ENCODE data around the gene TMC5. TPM values are rescaled to one million over a fixed set of nuclear protein-coding genes. Genes with fewer than 3 reads are reported as not detected.

The TMC5 gene
- total and polyA plus RNA-seq, 2 of the 13 experiments (the other 11 are each of a cell fraction or from before 2014, with no cell fraction given): 0.09 to 0.41 TPM

DNA sequence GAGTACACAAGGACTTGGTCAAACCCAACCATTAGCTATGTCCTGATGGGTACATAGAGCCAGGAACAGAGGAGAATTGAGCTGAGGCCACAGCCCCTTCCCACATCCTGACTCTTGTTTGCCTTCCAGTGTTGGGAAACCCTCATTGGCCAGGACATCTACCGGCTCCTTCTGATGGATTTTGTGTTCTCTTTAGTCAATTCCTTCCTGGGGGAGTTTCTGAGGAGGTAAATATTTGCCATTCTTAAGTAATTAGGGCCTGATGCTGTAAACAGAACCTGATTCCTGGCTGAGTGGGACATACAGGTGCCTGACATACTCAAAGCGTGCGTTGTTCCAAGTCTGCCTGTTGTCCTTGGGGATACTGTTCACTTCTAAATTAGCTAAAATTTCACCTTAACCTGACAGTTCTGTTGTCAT, 61.6 kb downstream of the TMC5 start (continued):
- TF ChIP-seq SIX4 (CRISPR knock-in tag; IDR thresholded peaks at IDR 0.05) (peak; percentile 70), ISL2 (CRISPR knock-in tag; IDR thresholded peaks at IDR 0.05) (peak; percentile 67), HDAC2 (CRISPR knock-in tag; IDR thresholded peaks at IDR 0.05) (0 out of 2 replicates have a peak, but pooled peaks have one; percentile 16), GTF2F1 (IDR thresholded peaks at IDR 0.05; ENCODE audit: low read length) (no peak), TCF7 (IDR thresholded peaks at IDR 0.05; ENCODE audit: low read depth) (peak; percentile 90), GATAD2A (CRISPR knock-in tag; IDR thresholded peaks at IDR 0.05) (peak; percentile 56), ZNF772 (CRISPR knock-in tag; IDR thresholded peaks at IDR 0.05) (no peak), HNF4A (CRISPR knock-in tag; IDR thresholded peaks at IDR 0.05) (peak; percentile 41; the same call in 1 of the 2 replicates), HCFC1 (IDR thresholded peaks at IDR 0.05; ENCODE audit: low read depth, low read length) (no peak), ZNF17 (CRISPR knock-in tag; IDR thresholded peaks at IDR 0.05) (no peak), ZBTB7A (CRISPR knock-in tag; IDR thresholded peaks at IDR 0.05) (no peak), ZNF629 (CRISPR knock-in tag; conservative IDR thresholded peaks at IDR 0.05) (peak; percentile 72), RARA (CRISPR knock-in tag; IDR thresholded peaks at IDR 0.05) (peak; percentile 45; the same call in 1 of the 2 replicates), KLF16 (CRISPR knock-in tag; IDR thresholded peaks at IDR 0.05) (no peak), PHF5A (CRISPR knock-in tag; IDR thresholded peaks at IDR 0.05; ENCODE audit: low read depth, unreplicated experiment) (no peak), REXO4 (CRISPR knock-in tag; IDR thresholded peaks at IDR 0.05; ENCODE audit: borderline replicate concordance) (no peak)
- TF ChIP-seq, protein P1, sequence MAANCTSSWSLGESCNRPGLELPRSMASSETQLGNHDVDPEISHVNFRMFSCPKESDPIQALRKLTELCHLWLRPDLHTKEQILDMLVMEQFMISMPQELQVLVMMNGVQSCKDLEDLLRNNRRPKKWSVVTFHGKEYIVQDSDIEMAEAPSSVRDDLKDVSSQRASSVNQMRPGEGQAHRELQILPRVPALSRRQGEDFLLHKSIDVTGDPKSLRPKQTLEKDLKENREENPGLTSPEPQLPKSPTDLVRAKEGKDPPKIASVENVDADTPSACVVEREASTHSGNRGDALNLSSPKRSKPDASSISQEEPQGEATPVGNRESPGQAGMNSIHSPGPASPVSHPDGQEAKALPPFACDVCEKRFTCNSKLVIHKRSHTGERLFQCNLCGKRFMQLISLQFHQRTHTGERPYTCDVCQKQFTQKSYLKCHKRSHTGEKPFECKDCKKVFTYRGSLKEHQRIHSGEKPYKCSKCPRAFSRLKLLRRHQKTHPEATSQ (CRISPR knock-in tag; IDR thresholded peaks at IDR 0.05; ENCODE audit: borderline replicate concordance): no peak
- TF ChIP-seq, protein P2, sequence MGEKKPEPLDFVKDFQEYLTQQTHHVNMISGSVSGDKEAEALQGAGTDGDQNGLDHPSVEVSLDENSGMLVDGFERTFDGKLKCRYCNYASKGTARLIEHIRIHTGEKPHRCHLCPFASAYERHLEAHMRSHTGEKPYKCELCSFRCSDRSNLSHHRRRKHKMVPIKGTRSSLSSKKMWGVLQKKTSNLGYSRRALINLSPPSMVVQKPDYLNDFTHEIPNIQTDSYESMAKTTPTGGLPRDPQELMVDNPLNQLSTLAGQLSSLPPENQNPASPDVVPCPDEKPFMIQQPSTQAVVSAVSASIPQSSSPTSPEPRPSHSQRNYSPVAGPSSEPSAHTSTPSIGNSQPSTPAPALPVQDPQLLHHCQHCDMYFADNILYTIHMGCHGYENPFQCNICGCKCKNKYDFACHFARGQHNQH (CRISPR knock-in tag; IDR thresholded peaks at IDR 0.05): peak; percentile 97
- TF ChIP-seq, protein P3, sequence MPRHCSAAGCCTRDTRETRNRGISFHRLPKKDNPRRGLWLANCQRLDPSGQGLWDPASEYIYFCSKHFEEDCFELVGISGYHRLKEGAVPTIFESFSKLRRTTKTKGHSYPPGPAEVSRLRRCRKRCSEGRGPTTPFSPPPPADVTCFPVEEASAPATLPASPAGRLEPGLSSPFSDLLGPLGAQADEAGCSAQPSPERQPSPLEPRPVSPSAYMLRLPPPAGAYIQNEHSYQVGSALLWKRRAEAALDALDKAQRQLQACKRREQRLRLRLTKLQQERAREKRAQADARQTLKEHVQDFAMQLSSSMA (CRISPR knock-in tag; IDR thresholded peaks at IDR 0.05): no peak
- TF ChIP-seq, protein P4, sequence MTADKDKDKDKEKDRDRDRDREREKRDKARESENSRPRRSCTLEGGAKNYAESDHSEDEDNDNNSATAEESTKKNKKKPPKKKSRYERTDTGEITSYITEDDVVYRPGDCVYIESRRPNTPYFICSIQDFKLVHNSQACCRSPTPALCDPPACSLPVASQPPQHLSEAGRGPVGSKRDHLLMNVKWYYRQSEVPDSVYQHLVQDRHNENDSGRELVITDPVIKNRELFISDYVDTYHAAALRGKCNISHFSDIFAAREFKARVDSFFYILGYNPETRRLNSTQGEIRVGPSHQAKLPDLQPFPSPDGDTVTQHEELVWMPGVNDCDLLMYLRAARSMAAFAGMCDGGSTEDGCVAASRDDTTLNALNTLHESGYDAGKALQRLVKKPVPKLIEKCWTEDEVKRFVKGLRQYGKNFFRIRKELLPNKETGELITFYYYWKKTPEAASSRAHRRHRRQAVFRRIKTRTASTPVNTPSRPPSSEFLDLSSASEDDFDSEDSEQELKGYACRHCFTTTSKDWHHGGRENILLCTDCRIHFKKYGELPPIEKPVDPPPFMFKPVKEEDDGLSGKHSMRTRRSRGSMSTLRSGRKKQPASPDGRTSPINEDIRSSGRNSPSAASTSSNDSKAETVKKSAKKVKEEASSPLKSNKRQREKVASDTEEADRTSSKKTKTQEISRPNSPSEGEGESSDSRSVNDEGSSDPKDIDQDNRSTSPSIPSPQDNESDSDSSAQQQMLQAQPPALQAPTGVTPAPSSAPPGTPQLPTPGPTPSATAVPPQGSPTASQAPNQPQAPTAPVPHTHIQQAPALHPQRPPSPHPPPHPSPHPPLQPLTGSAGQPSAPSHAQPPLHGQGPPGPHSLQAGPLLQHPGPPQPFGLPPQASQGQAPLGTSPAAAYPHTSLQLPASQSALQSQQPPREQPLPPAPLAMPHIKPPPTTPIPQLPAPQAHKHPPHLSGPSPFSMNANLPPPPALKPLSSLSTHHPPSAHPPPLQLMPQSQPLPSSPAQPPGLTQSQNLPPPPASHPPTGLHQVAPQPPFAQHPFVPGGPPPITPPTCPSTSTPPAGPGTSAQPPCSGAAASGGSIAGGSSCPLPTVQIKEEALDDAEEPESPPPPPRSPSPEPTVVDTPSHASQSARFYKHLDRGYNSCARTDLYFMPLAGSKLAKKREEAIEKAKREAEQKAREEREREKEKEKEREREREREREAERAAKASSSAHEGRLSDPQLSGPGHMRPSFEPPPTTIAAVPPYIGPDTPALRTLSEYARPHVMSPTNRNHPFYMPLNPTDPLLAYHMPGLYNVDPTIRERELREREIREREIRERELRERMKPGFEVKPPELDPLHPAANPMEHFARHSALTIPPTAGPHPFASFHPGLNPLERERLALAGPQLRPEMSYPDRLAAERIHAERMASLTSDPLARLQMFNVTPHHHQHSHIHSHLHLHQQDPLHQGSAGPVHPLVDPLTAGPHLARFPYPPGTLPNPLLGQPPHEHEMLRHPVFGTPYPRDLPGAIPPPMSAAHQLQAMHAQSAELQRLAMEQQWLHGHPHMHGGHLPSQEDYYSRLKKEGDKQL (CRISPR knock-in tag; IDR thresholded peaks at IDR 0.05; ENCODE audit: low read depth): peak; percentile 40; the same call in 1 of the 2 replicates
- TF ChIP-seq, protein P5, sequence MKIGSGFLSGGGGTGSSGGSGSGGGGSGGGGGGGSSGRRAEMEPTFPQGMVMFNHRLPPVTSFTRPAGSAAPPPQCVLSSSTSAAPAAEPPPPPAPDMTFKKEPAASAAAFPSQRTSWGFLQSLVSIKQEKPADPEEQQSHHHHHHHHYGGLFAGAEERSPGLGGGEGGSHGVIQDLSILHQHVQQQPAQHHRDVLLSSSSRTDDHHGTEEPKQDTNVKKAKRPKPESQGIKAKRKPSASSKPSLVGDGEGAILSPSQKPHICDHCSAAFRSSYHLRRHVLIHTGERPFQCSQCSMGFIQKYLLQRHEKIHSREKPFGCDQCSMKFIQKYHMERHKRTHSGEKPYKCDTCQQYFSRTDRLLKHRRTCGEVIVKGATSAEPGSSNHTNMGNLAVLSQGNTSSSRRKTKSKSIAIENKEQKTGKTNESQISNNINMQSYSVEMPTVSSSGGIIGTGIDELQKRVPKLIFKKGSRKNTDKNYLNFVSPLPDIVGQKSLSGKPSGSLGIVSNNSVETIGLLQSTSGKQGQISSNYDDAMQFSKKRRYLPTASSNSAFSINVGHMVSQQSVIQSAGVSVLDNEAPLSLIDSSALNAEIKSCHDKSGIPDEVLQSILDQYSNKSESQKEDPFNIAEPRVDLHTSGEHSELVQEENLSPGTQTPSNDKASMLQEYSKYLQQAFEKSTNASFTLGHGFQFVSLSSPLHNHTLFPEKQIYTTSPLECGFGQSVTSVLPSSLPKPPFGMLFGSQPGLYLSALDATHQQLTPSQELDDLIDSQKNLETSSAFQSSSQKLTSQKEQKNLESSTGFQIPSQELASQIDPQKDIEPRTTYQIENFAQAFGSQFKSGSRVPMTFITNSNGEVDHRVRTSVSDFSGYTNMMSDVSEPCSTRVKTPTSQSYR (CRISPR knock-in tag; IDR thresholded peaks at IDR 0.05; ENCODE audit: borderline replicate concordance): no peak
